Daoy (cell line): Measurements from ENCODE around the gene ANXA5. TPM values are rescaled to one million over a fixed set of nuclear protein-coding genes. Genes with fewer than 3 reads are reported as not detected.
"Not testable (repeated sequence)": the region's sequence is repeated elsewhere in the genome, so short reads cannot be mapped to it uniquely, and the experiment has no call there.

Experiments used
- DNase-seq: peaks from one replicate; pipeline ENCODE4 v3.0.0-alpha.2; 2015; ENCODE audit warnings: low read depth
- total RNA-seq: library from RNA; depleted of rRNA; stranded (reverse); fragments of >200 nt; shearing (Covaris generic); gene quantifications from 2 replicates; pipeline ENCODE4 v1.2.3, GENCODE V29; 2014; rRNA removed

The ANXA5 gene
- total RNA-seq, result 177 and 189 TPM in 2 replicates

DNA sequence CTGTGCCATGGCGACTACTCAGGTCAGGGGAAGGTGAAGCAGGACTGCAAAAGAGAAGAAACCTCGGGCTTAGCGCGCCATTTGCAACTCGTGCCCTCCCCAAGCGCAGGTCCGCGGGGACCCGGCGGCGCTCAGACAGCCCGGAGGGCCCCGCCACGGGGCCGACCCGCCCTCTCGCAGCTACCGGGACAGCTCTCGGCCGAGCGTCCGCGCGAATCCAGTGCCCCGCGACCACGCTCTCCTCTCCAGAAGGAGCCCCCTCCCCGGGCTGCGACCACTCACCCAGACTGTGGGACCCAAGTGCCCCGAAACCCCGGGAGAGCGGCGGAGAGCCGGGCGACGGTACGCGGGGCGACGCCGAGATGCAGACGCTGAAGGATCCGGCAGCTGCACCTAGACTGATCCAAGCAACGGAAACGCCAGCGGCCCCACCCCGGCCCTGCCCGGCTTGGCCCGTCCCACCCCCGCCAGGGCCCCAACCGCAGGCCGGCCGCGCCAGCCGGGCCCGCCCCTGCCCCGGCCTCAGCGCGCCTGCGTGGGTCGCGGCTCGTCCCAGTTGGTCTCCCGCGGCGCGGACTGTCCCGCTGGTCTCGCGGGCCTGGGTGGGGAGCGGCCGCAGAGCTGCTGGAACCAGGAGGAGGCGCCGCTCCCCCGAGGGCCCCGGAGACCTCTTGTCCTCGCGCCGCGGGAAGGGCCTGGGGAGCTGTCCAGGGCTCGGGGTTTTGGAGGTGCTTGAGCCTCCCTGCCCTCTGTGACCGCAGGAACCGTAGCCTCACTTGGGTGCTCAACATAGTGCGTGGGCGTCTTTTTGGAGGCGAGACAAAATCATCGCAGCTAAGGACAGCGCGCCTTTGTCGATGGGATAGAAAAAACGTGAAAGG lies at the start of gene ANXA5:
Gene ANXA5, minus strand, starts transcription at position 400 of the 881 bp plus-strand sequence. Its CDS starts 391 bp downstream, at position 9.
- peak; percentile 87 for DNase-seq

DNA sequence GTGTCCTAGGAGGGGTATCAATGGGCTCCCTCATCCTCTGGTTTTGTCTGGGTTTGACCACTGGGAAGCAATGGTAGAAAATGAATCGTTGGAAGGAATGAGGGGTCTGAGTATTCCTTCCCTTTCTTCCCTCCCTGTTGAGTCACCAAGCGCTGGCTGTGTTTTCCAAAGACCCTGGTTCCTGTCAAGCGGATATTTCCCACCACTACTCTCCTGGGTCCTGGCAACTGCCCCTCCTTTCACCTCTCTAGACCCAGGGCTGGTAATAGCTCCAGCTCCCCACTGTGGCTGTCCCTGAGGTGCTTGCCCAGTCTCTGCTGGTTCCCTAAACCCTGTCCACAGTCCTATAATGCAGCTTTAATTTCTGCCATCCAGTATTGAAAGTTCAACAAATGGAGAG lies 46.0 kb upstream of the ANXA5 start:
- DNase-seq, result no peak

DNA sequence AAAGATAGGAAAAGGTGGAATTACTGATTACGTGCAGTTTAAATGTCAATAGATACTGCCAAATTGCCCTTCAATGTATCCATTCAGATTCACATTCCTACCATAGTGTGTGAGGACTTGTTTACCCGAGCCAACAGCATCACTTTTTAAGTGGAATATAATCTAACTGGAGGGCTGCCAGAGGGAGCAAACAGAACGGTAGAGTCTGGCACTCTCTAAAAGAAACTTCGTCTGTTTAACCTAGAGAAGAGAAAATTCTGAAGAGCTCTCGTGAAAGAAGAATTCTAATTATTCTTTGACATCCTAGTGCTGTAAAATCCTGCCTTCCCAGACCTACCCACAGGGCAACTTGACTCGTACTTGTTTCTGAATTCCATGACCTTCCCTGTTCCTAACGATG lies 45.0 kb upstream of the ANXA5 start:
- no peak for DNase-seq

DNA sequence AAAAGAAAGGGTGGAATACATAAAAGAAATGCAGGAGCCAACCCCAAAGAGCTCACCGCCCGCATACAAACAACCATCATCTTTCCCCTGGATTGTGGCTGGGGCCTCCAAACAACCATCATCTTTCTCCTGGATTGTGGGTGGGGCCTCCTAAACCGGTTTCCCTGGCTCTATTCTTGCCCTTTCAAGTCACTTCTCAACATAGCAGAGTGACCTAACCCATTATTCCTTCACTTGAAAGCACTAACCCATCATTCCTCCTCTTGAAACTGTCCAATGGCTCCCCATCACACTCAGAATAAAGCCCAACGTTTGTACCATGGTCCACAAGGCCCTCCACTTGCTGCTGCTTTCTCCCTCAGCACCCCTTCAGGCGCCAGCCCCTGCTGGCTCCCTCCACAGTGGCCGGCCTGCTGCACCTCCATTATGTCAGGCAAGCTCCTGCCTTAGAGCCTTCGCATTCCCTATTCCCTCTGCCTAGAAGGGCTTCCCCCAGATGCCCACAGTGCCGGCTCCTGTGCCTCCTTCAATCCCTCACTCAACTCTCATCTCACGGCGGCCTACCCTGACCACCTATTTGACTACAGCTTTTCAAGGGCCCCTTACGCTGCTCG lies 44.1 kb upstream of the ANXA5 start:
- DNase-seq, result no peak

DNA sequence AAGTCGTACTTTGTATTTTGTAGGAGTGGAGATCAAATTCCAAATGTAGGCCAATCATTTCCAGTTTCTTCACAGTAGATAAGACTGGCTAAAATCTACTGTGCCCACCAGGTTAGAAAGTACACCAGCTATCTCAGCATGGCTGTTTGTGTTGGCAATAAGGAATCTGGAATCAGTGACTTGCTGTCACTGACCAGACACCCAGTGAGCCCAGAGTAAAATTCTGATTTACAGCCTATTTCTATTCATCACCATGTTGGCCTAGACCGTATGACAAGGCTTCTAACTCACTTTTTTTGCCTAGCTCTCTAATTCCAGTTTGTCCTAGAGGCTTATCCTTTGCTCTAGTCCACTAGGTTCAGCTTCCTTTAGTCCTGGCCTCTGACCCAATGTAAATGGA lies 42.8 kb upstream of the ANXA5 start:
- DNase-seq, result no peak

DNA sequence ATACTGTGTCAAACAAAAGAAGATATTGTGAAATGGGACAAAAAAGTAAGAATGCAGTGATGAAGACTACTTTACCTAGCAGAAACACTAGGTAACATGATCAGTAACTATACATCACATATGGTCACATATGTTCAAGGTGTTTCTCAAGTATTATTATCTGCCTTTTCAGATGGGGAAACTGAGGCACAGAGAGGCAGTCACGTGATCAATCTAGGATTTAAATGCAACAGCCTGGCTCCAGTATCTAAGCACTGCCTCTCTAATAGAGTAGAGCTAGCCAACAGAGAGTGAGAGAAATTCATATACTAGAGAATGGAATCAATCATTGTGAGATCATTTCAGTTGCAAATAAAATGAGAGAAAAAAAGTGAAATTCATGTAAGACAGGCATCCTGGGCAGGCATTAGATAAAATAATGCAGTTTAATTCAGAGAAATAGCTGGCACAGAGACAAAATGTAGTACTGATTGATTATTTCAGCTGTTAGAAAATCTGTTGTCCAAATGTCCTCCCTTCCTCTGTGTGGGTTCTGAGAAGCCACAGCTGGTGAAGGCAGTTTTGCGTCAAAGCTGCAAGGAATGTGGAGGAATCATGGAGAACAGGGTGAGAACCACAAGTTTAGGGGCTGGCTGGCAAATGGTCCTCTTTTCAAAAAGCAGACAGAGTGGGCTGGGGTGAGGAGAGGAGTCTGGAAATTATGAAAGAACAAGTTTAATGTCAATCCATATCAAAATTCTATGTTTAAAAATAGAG lies 42.2 kb upstream of the ANXA5 start:
- no peak for DNase-seq

DNA sequence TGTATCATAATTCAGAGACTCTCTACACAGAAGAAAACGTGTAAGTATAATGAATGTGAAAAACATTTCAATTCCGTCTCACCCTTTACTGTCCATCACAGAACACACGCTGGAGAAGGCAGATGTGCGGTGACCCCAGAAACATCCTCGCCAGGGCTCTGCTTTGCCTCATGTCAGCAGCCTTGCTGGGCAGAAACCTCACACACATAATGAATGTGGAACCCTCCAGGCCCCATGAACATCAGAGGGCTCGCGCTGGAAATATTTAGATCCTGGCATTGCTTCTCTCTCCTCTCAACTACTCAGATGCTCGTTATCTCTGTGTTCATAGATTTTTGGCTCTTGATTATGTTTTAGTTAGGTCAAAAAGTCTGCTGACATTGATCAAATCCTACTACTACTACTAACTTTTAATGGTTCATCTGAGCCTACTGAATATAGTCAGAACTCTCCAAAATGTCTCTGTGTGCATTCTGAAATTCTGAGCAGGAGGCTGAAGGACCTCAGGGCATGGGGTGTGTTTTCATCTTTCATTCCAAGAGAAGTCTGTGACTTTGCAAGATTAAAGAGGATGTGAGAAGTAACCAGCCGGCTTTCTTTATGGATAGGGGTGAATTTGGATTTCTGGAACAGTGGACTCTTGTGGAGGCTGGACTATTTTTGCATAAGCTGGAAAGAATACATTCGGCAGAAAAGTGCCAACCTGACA lies 41.2 kb upstream of the ANXA5 start:
- DNase-seq, result no peak

DNA sequence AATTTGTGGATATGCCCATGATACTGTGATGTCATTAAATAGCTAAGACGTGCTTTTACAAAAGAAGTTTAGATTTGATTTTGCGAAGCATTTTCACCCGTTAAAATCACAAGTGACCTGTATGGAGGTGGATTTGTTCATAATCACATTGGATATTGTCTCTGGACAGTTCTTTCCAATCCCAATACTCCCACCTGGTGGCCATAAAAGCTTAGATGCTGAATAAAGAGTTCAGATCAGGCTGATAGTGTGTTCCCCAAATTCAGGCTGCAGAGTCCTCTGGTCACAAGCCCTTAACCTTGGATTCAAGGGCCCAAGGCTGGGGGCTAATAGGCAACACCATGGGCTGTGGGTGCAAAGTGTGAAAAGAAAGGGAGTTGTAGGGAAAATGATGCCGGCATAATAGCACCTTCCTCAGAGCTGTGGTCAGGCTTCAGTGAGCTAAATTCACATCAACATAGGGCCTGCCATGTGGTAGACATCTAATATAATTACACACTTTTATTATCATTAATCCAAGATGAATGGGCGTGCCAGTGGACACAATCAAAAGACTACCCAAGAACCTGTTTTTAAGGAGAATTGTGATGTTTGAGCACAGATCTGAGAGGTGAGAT lies 40.1 kb upstream of the ANXA5 start:
- DNase-seq, result peak; percentile 32

DNA sequence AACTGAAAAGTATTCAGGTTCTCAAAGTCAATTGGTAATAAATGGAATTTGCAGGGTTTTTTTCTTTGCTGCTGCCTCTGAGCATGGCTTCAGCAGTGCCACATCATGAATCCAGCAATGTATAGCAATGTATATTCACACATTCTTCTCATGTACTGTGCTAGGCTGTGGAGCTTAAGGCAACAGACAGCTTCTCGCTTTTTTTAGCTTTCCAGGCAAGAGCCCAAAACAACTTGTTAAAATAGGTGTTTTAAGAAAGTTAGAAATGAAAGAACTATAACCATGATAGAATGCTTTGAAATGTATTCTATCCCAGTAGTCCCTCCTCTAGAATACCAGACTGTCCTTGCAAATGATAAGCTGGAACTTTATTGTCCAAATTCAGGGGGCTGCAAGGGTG lies 37.8 kb upstream of the ANXA5 start:
- no peak for DNase-seq

DNA sequence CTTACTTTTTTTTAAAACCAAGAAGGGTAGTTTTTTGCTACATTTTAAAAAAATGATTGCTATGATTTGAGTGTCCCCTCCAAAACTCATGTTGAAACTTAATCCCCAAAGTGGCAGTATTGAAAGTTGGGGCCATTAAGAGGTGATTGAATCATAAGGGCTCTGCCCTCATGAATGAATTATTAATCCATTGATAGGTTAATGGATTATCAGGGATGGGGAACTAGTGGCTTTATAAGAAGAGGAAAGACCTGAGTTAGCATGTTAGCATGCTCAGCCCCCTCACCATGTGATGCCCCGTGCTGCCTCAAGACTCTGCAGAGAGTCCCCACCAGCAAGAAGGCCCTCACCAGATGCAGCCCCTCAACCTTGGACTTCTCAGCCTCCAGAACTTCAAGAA lies 37.2 kb upstream of the ANXA5 start:
- DNase-seq, result no peak

DNA sequence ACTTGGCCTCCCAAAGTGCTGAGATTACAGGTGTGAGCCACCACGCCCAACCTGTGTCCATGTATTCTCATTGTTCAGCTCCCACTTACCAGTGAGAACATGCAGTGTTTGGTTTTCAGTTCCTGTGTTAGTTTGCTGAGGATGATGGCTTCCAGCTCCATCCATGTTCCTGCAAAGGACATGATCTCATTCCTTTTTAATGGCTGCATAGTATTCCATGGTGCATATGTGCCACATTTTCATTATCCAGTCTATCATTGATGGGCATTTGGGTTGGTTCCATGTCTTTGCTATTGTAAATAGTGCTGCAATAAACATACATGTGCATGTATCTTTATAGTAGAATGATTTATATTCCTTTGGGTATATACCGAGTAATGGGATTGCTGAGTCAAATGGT lies 33.0 kb upstream of the ANXA5 start:
- not testable (repeated sequence) for DNase-seq

DNA sequence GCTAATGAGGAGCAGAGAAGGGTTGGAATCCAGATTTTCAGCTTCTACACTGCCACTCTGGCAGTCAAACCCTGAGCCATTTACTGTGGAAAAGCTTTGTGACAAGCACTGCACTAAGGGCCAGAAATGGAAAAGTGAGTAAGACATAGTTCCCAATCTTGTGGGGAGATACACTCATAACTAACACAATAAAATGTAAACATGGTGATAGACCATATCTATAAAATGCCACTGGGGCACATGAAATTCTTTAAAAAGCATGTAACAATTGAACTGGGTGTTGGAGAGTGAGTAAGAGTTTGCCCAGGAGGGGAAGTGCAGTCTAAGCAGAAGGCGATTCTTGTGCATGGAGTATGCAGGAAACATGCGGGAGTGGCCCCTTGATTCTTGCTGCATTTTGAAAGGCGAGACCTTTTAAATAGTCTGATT lies 32.0 kb upstream of the ANXA5 start:
- peak; percentile 69 for DNase-seq

DNA sequence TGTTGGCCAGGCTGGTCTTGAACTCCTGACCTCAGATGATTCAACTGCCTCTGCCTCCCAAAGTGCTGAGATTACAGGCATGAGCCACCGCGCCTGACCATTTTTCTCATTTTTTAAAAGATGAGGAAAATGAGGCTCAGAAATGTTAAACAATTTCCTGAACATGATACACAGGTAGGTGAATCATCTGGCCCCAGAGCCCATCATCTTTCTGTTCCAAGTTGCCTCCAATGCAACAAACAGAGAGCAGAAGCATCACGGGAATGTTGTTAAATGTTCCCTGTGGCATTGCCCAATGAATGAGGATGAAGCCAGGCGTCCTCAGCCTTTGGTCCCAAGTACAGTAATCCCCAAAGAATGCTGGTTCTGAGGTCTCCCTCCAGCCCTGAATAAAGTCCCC lies 31.3 kb upstream of the ANXA5 start:
- DNase-seq, result peak; percentile 30

DNA sequence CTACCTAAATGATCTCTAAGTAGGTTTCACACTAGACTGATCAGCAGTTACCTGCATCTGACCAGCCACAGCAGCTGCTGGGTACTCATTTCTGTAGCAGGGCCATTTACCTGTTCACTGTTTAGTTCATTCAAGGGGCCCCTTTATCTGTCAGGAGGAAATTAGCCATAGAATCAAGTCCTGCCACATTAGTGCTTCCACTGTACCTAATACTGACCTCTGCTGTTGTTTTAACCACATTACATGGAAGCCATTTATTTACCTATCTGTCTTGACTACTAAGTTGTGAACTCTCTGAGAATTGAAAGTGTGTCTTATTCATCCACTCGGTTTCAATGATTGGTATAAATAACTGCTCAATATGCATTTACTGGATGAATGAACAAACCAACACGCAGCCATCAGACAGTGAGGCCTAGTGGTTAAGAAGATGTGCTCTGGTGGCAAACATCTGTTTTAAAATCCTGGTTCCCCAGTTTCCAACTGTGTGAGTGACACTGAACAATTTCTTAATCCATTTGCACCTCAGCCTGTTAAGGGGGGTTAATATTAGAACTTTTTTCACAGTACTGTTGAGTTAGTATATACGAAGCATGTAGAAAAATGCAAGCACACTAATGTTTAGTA lies 30.0 kb upstream of the ANXA5 start:
- peak; percentile 31 for DNase-seq

DNA sequence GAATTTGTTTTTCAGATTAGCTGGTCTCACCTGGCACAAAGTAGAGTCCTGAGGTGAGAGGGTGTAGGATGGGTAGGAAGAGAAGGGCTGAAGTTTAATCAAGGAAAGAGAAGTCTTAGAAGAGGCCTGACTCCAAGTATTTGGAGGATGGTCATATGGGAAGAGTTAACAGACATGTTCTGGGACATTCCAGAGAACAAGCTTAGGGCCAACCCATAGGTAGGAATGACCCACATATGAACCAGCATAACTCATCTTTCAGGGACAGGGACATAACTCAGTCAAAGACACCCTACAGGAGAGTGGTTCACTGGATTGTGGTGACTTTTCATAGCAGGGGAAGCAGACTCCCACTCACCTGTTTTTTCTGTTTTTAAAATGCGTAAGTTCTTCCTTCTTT lies 27.9 kb upstream of the ANXA5 start:
- DNase-seq, result no peak

DNA sequence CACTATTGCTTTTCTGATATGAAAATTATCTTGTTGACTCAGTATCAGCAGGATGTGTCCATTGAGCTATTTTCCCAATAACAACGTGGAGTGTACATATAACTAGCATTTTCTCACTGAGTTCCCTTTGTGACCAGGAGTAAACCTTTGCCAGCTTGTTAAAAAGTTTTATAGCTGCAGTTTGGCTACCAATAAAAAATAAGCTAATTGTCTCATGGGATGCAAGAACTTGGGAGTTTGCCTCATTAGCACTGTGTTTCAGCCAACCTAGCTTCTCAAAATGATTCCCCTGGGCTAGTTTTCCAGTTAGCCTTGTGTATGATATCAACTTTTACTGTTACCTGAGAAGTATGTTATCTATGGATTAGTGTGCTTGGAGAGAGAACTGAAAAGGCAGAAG lies 24.9 kb upstream of the ANXA5 start:
- DNase-seq, result no peak

DNA sequence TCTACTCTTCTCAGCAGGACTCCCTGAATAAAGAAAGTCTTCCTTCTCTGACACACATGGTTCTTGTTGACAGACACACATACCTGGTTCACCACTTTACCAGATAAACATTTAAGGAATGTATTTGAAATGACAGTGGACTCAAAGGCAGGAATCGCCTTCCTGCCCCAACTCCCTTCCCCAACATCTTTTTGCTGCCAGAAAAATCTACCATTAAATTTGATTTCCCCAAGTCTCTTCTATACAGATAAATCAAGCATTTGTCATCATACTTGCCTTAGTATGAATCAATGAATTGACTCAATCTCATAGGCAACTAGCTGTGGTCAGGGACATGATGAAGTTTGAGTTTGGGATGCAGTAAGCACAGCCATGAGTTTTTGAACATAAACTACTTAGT lies 23.3 kb upstream of the ANXA5 start:
- DNase-seq, result no peak

DNA sequence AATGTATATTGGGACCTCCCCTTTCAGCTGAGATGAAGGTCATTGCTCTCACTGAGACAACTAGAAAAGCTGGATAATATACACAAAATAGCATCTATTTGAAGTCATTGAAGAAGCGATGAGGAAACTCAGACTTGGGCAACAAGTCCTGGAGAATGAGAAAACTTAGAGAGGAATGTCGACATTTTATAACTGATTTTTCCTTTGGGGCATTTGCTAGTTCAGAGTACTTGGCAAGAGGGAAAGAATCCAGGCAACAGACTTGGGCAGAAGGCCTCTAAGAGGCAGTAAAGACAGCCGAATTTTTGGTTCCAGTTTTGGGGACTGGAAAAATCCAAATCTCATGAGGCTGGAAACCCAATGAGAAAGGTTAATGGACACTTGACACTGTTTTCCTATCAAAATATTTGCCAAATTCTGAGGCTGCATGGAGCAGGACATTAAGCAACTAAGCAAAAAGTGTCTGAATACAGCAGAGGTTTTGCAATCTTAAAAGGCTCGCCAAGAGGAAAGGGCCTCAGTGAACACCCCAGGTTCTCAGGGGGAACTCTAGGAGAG lies 21.0 kb upstream of the ANXA5 start:
- no peak for DNase-seq

DNA sequence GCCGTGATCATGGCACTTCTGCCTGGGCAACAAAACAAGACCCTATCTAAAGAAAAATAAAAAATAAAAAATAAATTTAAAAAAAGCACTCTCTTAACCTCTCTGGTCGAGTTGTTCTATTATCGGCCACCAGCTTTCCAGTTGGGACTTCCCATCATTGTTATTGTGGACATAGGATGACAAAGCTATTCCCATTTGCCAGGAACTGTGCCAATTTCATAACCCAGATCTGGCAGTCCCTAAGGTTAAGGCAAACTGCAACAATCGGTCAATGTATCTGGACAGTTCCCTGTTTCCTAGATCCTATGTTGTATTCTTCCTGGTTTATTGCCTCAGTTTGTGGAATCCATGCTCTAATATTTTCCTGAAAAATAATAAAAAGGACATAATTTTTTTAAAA lies 17.8 kb upstream of the ANXA5 start:
- DNase-seq, result no peak

DNA sequence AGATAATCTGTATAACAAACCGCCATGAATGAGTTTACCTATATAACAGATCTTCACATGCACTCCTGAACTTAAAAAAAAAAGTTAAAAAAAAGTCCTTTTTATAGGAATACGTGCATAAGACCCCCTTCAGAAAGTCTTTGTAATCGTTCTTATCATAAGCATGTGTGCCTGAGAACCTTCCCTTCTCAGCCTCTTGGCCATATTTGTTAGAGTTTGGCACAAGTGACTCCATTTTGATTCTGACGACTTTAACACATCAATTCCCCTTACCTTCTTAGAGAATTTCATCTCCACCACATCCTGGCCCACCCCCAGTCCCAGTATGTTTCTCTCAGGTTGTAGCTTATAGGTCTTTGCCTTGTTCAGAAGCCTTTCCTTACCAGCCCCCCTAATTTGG lies 16.0 kb upstream of the ANXA5 start:
- no peak for DNase-seq
